Transverse colon (tissue), 4 donors: ENCODE data around the gene CARMIL1. TPM values are rescaled to one million over a fixed set of nuclear protein-coding genes. Genes with fewer than 3 reads are reported as not detected.

Source experiments
- DNase-seq: peaks from one replicate; pipeline ENCODE4 v3.0.0-alpha.2; 2019
- H3K27ac ChIP-seq, 4 donors: fragments of 200-600 bp; sonication (generic); 2 replicates each; pipeline ENCODE4 v1.5.1; 2016 to 2018; ENCODE audit warnings: inconsistent platforms in 4 of 4
- H3K27me3 ChIP-seq: fragments of 200-600 bp; sonication (generic); 2 replicates; pipeline ENCODE4 v1.5.1; 2017; ENCODE audit warnings: inconsistent platforms
- H3K36me3 ChIP-seq, 4 donors: fragments of 200-600 bp; sonication (generic); 2 replicates each; pipeline ENCODE4 v1.5.1; 2017 to 2019; ENCODE audit warnings: inconsistent platforms in 4 of 4
- H3K4me1 ChIP-seq, 4 donors: fragments of 200-600 bp; sonication (generic); 2 replicates each; pipeline ENCODE4 v1.5.1; 2017 to 2020; ENCODE audit warnings: inconsistent platforms in 4 of 4
- H3K4me3 ChIP-seq, 4 donors: fragments of 200-600 bp; sonication (generic); 1 replicate in 1 of 4; 2 replicates in 3 of 4; pipeline versions ENCODE4 v1.5.1 to v1.6.1; 2017 to 2019; ENCODE audit warnings: inconsistent platforms in 4 of 4
- H3K9me3 ChIP-seq, 2 donors: fragments of 200-600 bp; sonication (generic); 2 replicates each; pipeline ENCODE4 v1.5.1; 2017 to 2019; ENCODE audit warnings: inconsistent platforms in 2 of 2
- CTCF ChIP-seq, 5 experiments: fragments of 200-600 bp in 3 of 5; fragments of 450-650 bp in 2 of 5; sonication (generic) in 3 of 5; IDR thresholded peaks; 1 replicate in 2 of 5; 2 replicates in 3 of 5; pipeline ENCODE4 v1.5.1; 2016 to 2017; ENCODE audit warnings: antibody characterized with exemption in 5 of 5, inconsistent platforms in 3 of 5, mild to moderate bottlenecking in 2 of 5, moderate library complexity in 1 of 5
- EP300 ChIP-seq: sonication (generic); formaldehyde crosslinking; IDR thresholded peaks from one replicate; pipeline ENCODE4 v1.6.1; 2017; ENCODE audit warnings: antibody characterized with exemption, low read depth
- POLR2A ChIP-seq: fragments of 450-650 bp; IDR thresholded peaks from one replicate; pipeline ENCODE4 v1.6.1; 2016; ENCODE audit warnings: antibody characterized with exemption, mild to moderate bottlenecking, moderate library complexity
- POLR2AphosphoS5 ChIP-seq, 3 donors: sonication (generic); formaldehyde crosslinking; IDR thresholded peaks; one replicate each; pipeline ENCODE4 v1.6.1; 2016; ENCODE audit warnings: antibody characterized with exemption in 3 of 3
- WGBS, 2 donors: methylation state at CpG; one replicate each; pipeline ENCODE4 v1.1.5; 2018; ENCODE audit warnings: low coverage in 1 of 2; 5-methylcytosine and 5-hydroxymethylcytosine counted together
- in situ Hi-C, 4 donors: fragments of 200-750 bp; cut with MboI; loops; one replicate each; pipeline versions ENCODE4 v1.15.0 to v1.15.1; 2017; ENCODE audit warnings: low sequenced_read_pairs in 3 of 4, low pct_ligation_motif_present in 1 of 4, low pct_unique_long_range_greater_than_20kb in 1 of 4
- intact Hi-C: fragments of 100-400 bp; cut with DNase I; formaldehyde crosslinking; loops from one replicate; pipeline ENCODE4 v1.15.1; 2023; ENCODE audit warnings: low total_unique reads
- total RNA-seq, 4 donors: library from RNA; depleted of rRNA; stranded (reverse); fragments of >200 nt; gene quantifications; one replicate each; pipeline ENCODE4 v1.1.0, GENCODE V29; 2016

The CARMIL1 gene
- total RNA-seq, 4 donors from 2014 or later: 25.1 to 93.5 (median 61.0) TPM

GRCh38 chr6:25402125-25402524 lies 123.0 kb downstream of the CARMIL1 start:
- no peak overlapping the region for H3K4me3 ChIP-seq
- DNase-seq: no peak
- 84 to 94% methylated on average over 4 of the region's 4 CpGs for WGBS, 2 donors
- TF ChIP-seq POLR2A: no peak
- TF ChIP-seq EP300: no peak
- no peak for TF ChIP-seq CTCF (IDR thresholded peaks at IDR 0.05)
- TF ChIP-seq POLR2AphosphoS5 (IDR thresholded peaks at IDR 0.05): no peak
- no peaks in the 10 kb centered on the region for H3K36me3 ChIP-seq
- intact Hi-C loops (no loop called here), in situ Hi-C loops (no loop called here)
- no peaks in the 10 kb centered on the region for H3K9me3 ChIP-seq
- H3K27ac ChIP-seq: no peak overlapping the region
- H3K4me1 ChIP-seq: peaks cover 5 to 24% (median 16%) of the 10 kb centered on the region in 4 donors
- no peaks in the 10 kb centered on the region for H3K27me3 ChIP-seq

GRCh38 chr6:25403150-25403549 lies 124.0 kb downstream of the CARMIL1 start:
- H3K4me1 ChIP-seq: peaks cover 5 to 24% (median 16%) of the 10 kb centered on the region in 4 donors
- intact Hi-C loops: no loop called here
- no peaks in the 10 kb centered on the region for H3K27me3 ChIP-seq
- no peak overlapping the region for H3K4me3 ChIP-seq
- no peak for TF ChIP-seq CTCF (IDR thresholded peaks at IDR 0.05)
- TF ChIP-seq POLR2AphosphoS5 (IDR thresholded peaks at IDR 0.05): no peak
- no peak for TF ChIP-seq EP300
- TF ChIP-seq POLR2A: no peak
- no peaks in the 10 kb centered on the region for H3K9me3 ChIP-seq
- DNase-seq: no peak
- no peaks in the 10 kb centered on the region for H3K36me3 ChIP-seq
- H3K27ac ChIP-seq: no peak overlapping the region
- WGBS, 2 donors: 90 to 93% methylated on average over 2 of the region's 2 CpGs
- in situ Hi-C loops: no loop called here

GRCh38 chr6:25404091-25404490 lies 124.9 kb downstream of the CARMIL1 start:
- peaks cover 5 to 24% (median 16%) of the 10 kb centered on the region in 4 donors for H3K4me1 ChIP-seq
- H3K4me3 ChIP-seq: no peak overlapping the region
- H3K9me3 ChIP-seq: no peaks in the 10 kb centered on the region
- in situ Hi-C loops (no loop called here), intact Hi-C loops (no loop called here)
- no peaks in the 10 kb centered on the region for H3K27me3 ChIP-seq
- DNase-seq: peak; percentile 12
- H3K36me3 ChIP-seq: no peaks in the 10 kb centered on the region
- peak overlapping the region; percentile 71 to 76 (median 74) for H3K27ac ChIP-seq
- TF ChIP-seq POLR2A (no peak), EP300 (no peak), POLR2AphosphoS5 (IDR thresholded peaks at IDR 0.05) (no peak), CTCF (IDR thresholded peaks at IDR 0.05) (no peak)
- 90% methylated on average over 2 to 3 of the region's 3 CpGs for WGBS, 2 donors

- no peaks in the 10 kb centered on the region for H3K27me3 ChIP-seq
- in situ Hi-C loops (no loop called here), intact Hi-C loops (no loop called here)
- H3K4me1 ChIP-seq: peaks cover 5 to 24% (median 16%) of the 10 kb centered on the region in 4 donors
- TF ChIP-seq POLR2AphosphoS5 (IDR thresholded peaks at IDR 0.05): peak in 1 of 3 donors; percentile 29
- no peak for TF ChIP-seq CTCF (IDR thresholded peaks at IDR 0.05)
- no peak for TF ChIP-seq EP300
- 23 to 31% methylated on average over 5 to 8 of the region's 8 CpGs for WGBS, 2 donors
- no peaks in the 10 kb centered on the region for H3K36me3 ChIP-seq
- no peaks in the 10 kb centered on the region for H3K9me3 ChIP-seq
- peak; percentile 56 for DNase-seq
- peak overlapping the region in 1 of 4 donors; percentile 25 for H3K4me3 ChIP-seq
- peak overlapping the region; percentile 71 to 76 (median 74) for H3K27ac ChIP-seq
Observed at GRCh38 chr6:25404693-25405169, 125.6 kb downstream of the CARMIL1 start.
